Hematopoietic multipotent progenitor cell treated with erythropoietin and hydrocortisone succinate and interleukin-3 and kit ligand, for 4 days (in vitro differentiated cells): ENCODE measurements around the gene BLCAP.
"Not testable (repeated sequence)": the region's sequence is repeated elsewhere in the genome, so short reads cannot be mapped to it uniquely, and the experiment has no call there.

Source experiments
- DNase-seq: peaks from one replicate; pipeline ENCODE4 v3.0.0-alpha.2; 2015

Gene BLCAP

DNA sequence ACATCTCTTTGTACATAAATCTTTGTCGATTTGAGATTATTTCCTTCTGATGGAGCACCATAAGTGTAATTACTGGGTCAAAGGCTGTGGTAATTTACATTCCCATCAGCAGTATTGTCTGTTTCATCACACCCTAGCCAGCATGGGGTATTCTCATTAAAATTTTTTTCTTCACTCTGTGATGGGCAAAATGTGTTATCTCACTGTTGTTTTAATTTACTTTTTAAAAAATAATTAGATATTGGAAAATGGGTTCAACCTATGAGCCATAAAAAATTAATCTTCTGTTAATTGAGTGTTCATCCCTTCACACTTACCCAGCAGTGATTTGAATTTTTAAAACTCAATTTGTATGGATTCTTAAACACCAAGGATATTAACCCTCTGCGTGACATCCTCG lies 50.6 kb downstream of the BLCAP start:
- no peak for DNase-seq

DNA sequence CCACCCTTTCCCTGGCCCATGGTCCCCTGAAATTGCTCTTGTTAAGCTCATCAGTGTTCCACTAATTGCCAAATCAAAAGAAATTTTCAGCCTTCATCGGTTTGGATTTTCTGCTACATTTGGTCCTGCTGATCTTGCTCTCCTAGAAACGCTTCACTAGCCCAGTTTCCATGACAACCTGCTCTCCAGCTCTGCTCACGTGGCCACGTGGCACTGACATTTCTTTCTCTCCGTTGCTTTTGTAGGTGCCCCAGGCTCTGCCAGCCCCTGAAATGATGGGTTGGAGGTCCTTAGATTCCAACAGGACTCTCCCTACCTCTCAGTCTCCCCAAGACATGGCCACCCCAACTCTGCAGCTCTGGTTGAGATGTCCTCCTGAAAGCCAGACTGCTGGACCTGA lies 52.4 kb downstream of the BLCAP start:
- no peak for DNase-seq

DNA sequence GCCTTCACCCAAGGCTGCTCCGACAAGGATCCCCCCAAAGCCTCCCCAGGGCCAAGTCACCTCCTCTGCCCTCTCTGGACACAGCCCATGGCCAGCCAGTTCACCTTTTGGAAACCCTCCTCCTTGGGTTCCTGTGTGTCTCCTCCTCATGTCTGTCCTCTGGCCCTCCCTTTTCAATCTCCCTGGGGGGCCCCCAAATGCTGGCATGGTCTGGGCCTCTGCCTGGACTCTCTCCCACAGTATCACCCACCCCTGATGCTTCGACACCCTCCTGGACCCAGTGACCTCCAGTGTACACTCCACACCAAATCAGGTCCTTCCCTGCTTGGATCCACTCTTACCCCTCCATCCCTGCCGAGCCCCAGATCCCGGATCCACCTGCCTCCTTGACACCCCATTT lies 53.3 kb downstream of the BLCAP start:
- DNase-seq: no peak

DNA sequence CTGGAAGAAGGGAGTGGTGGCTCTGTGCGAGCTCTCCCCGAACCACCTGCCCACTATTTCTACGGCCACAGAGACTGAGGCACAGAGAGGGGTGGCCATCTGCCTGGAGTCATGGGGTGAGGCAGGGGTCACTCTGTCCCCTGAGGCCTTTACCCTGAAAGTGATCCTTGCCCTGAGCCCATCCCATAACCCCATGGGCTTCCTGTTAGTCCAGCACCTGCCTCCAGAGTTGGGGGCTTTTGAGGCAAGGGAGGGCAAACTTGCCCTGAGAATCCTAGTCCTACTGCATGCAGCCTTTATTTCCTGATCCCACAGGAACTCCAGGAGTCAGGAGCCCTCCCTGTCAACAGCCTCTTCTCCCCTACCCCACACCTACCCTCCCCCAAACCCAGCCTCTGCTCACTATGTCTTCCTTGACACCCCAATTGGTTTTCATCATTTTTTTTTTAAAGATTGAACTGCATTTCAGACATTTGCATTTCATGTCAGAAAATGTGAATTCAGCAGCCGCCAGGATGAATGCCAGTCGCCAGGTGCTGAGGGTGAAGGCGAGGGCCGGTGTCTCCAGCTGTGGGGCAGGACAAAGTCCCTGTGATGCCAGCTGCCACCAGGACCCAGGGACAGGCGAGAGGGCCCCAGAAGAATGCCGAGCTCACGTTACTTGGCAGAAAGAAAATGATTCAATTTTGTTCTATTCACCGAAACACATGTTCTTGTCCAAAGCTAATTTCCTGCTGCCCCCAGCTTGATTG lies 54.3 kb downstream of the BLCAP start:
- no peak for DNase-seq

- DNase-seq: not testable (repeated sequence)
These were observed 55.2 kb downstream of the BLCAP start for GRCh38 chr20:37472435-37472834.

GRCh38 chr20:37471741-37472235 lies 55.9 kb downstream of the BLCAP start:
- no peak for DNase-seq

DNA sequence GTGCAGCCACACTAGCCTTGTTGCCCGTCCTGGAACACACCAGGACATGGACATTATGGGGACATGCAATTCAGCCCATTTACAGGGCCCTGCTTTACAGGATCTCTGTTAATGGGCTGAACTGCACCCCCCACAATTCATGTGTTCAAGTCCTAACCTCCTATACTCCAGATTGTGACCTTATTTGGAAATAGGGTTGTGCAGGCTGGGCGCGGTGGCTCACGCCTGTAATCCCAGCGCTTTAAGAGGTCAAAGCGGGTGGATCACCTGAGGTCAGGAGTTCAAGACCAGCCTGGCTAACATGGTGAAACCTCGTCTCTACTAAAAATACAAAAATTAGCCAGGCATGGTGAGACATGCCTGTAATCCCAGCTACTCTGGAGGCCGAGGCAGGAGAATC lies 57.5 kb downstream of the BLCAP start:
- not testable (repeated sequence) for DNase-seq

DNA sequence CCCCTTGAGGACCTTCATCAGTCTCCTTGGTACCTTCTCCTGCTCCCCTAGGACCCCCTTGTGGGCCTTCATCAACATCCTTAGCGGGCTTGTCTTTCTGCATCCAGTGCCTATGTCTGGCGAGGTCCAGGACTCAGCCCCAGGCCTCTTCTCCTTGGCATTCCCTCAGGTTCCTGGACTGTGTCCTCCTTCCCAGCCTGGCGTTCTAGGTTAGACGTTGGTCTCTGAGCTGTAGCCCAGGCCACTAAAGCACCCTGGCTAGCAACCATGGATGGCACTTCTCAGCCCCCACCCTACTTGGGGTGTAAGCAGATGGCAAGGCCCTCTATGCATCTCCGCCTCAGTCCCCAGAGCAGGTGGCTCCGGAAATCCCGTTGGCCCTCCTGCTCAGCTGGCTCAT lies 58.1 kb downstream of the BLCAP start:
- no peak for DNase-seq

GRCh38 chr20:37468886-37469285 lies 58.8 kb downstream of the BLCAP start:
- no peak for DNase-seq
